SK-N-MC (cell line): ENCODE results near the gene SHISAL2A.

Experiments
- EZH2 ChIP-seq: fragments of 200-600 bp; sonication (generic); IDR thresholded peaks from one replicate; pipeline ENCODE4 v1.6.1; 2017; ENCODE audit warnings: antibody characterized with exemption
- POLR2AphosphoS5 ChIP-seq: IDR thresholded peaks from 2 replicates; pipeline ENCODE4 v1.6.1; 2012; ENCODE audit warnings: mild to moderate bottlenecking, low read depth, low read length, borderline replicate concordance

GRCh38 chr1:52631759-52632331 lies 1.1 kb upstream of the SHISAL2A start:
- no peak for TF ChIP-seq POLR2AphosphoS5
- no peak for TF ChIP-seq EZH2
